H9 (cell line): ENCODE data around the gene HNMT. TPM values are rescaled to one million over a fixed set of nuclear protein-coding genes. Genes with fewer than 3 reads are reported as not detected.

Experiments used
- DNase-seq: peaks from one replicate; pipeline ENCODE4 v3.0.0-alpha.2; 2017
- H2AFZ ChIP-seq: one replicate; pipeline ENCODE4 v1.6.1; 2013; ENCODE audit warnings: mild to moderate bottlenecking, low read length, control low read depth, moderate library complexity
- H2AK5ac ChIP-seq: 2 replicates; pipeline ENCODE4 v1.6.1; 2013; ENCODE audit warnings: low read length, control low read depth, mixed read lengths; ENCODE audit not compliant: insufficient read length
- H2BK120ac ChIP-seq: one replicate; pipeline ENCODE4 v1.6.1; 2013; ENCODE audit warnings: low read depth, mild to moderate bottlenecking, low read length, control low read depth, inconsistent platforms; ENCODE audit not compliant: poor library complexity, severe bottlenecking
- H2BK12ac ChIP-seq: 2 replicates; pipeline ENCODE4 v1.6.1; 2013; ENCODE audit warnings: low read length, control low read depth, mixed read lengths, low read depth; ENCODE audit not compliant: insufficient read length
- H2BK15ac ChIP-seq: 2 replicates; pipeline ENCODE4 v1.6.1; 2013; ENCODE audit warnings: low read depth, low read length, control low read depth
- H2BK20ac ChIP-seq: one replicate; pipeline ENCODE4 v1.6.1; 2013; ENCODE audit warnings: low read depth, mild to moderate bottlenecking, low read length, control low read depth, inconsistent platforms; ENCODE audit not compliant: poor library complexity, severe bottlenecking
- H2BK5ac ChIP-seq: 2 replicates; pipeline ENCODE4 v1.6.1; 2013; ENCODE audit warnings: low read length, control low read depth, mixed read lengths; ENCODE audit not compliant: insufficient read length
- H3K14ac ChIP-seq: 2 replicates; pipeline ENCODE4 v1.6.1; 2013; ENCODE audit warnings: low read length, control low read depth; ENCODE audit not compliant: insufficient read depth
- H3K18ac ChIP-seq: 2 replicates; pipeline ENCODE4 v1.6.1; 2013; ENCODE audit warnings: low read depth, mild to moderate bottlenecking, mixed read lengths, low read length, control low read depth; ENCODE audit not compliant: insufficient read length
- H3K23ac ChIP-seq: 2 replicates; pipeline ENCODE4 v1.6.1; 2013; ENCODE audit warnings: low read length, control low read depth, mixed read lengths, low read depth; ENCODE audit not compliant: insufficient read length
- H3K23me2 ChIP-seq: 2 replicates; pipeline ENCODE4 v1.6.1; 2013; ENCODE audit warnings: low read depth, mild to moderate bottlenecking, mixed read lengths, low read length, control low read depth; ENCODE audit not compliant: insufficient read length, poor library complexity, severe bottlenecking
- H3K27ac ChIP-seq: 2 replicates; pipeline ENCODE4 v1.5.1; 2013; ENCODE audit warnings: low read length, control low read depth, mixed read lengths, low read depth; ENCODE audit not compliant: insufficient read length
- H3K27me3 ChIP-seq: 2 replicates; pipeline ENCODE4 v1.6.1; 2013; ENCODE audit warnings: low read length, control low read depth, inconsistent platforms; ENCODE audit not compliant: insufficient read depth
- H3K4ac ChIP-seq: 2 replicates; pipeline ENCODE4 v1.6.1; 2013; ENCODE audit warnings: low read depth, mild to moderate bottlenecking, control low read depth, inconsistent platforms, low read length, moderate library complexity
- H3K4me1 ChIP-seq: 2 replicates; pipeline ENCODE4 v1.6.1; 2013; ENCODE audit warnings: low read length, control low read depth, inconsistent platforms; ENCODE audit not compliant: insufficient read depth
- H3K4me2 ChIP-seq: 2 replicates; pipeline ENCODE4 v1.6.1; 2013; ENCODE audit warnings: low read length, control low read depth, mixed read lengths; ENCODE audit not compliant: insufficient read length, insufficient read depth
- H3K56ac ChIP-seq: 2 replicates; pipeline ENCODE4 v1.6.1; 2013; ENCODE audit warnings: low read depth, mild to moderate bottlenecking, mixed read lengths, low read length, control low read depth; ENCODE audit not compliant: insufficient read length
- H3K79me1 ChIP-seq: 2 replicates; pipeline ENCODE4 v1.6.1; 2013; ENCODE audit warnings: low read depth, mild to moderate bottlenecking, moderate library complexity, low read length, control low read depth, inconsistent platforms; ENCODE audit not compliant: insufficient read depth, poor library complexity, severe bottlenecking
- H3K79me2 ChIP-seq: 2 replicates; pipeline ENCODE4 v1.6.1; 2013; ENCODE audit warnings: low read length, control low read depth, inconsistent platforms; ENCODE audit not compliant: insufficient read depth
- H3K9ac ChIP-seq: 2 replicates; pipeline ENCODE4 v1.6.1; 2013; ENCODE audit warnings: low read length, control low read depth, mixed read lengths; ENCODE audit not compliant: insufficient read length; ENCODE audit errors: extremely low read depth
- H3K9me3 ChIP-seq: one replicate; pipeline ENCODE4 v1.6.1; 2013; ENCODE audit warnings: low read depth, low read length, inconsistent platforms; ENCODE audit not compliant: control insufficient read depth
- H3T11ph ChIP-seq: one replicate; pipeline ENCODE4 v1.6.1; 2013; ENCODE audit warnings: mild to moderate bottlenecking, low read length, control low read depth, inconsistent platforms
- H4K20me1 ChIP-seq: one replicate; pipeline ENCODE4 v1.6.1; 2013; ENCODE audit not compliant: control insufficient read depth, insufficient read length, insufficient read depth
- H4K5ac ChIP-seq: 2 replicates; pipeline ENCODE4 v1.6.1; 2013; ENCODE audit warnings: low read depth, mild to moderate bottlenecking, mixed read lengths, low read length, control low read depth; ENCODE audit not compliant: insufficient read length
- H4K8ac ChIP-seq: replicated peaks from 2 replicates; pipeline ENCODE4 v1.6.1; 2013; ENCODE audit warnings: low read length, control low read depth, mixed read lengths, low read depth; ENCODE audit not compliant: insufficient read length
- H4K91ac ChIP-seq: 2 replicates; pipeline ENCODE4 v1.6.1; 2013; ENCODE audit warnings: low read depth, mild to moderate bottlenecking, moderate library complexity, mixed read lengths, low read length, control low read depth; ENCODE audit not compliant: insufficient read length
- H3K27ac Mint-ChIP-seq, 3 experiments: 2 replicates in 2 of 3; 3 replicates in 1 of 3; pipeline ENCODE4 v1.8.0; 2020 to 2021; ENCODE audit warnings: mixed read lengths in 3 of 3, mild to moderate bottlenecking in 1 of 3, moderate library complexity in 1 of 3
- H3K27me3 Mint-ChIP-seq: 2 replicates; pipeline ENCODE4 v1.8.0; 2021; ENCODE audit warnings: low read depth, mild to moderate bottlenecking, moderate library complexity, mixed read lengths
- H3K36me3 Mint-ChIP-seq, 3 experiments: 2 replicates in 2 of 3; 3 replicates in 1 of 3; pipeline ENCODE4 v1.8.0; 2020 to 2021; ENCODE audit warnings: low read depth in 3 of 3, mixed read lengths in 3 of 3; ENCODE audit not compliant: insufficient read depth in 1 of 3
- H3K4me1 Mint-ChIP-seq, 2 experiments: 2 replicates each; pipeline ENCODE4 v1.8.0; 2020; ENCODE audit warnings: mixed read lengths in 2 of 2
- H3K4me3 Mint-ChIP-seq, 2 experiments: 2 replicates in 1 of 2; 3 replicates in 1 of 2; pipeline ENCODE4 v1.8.0; 2020 to 2021; ENCODE audit warnings: mild to moderate bottlenecking in 2 of 2, mixed read lengths in 2 of 2, moderate library complexity in 1 of 2
- H3K9me3 Mint-ChIP-seq, 2 experiments: 2 replicates in 1 of 2; 3 replicates in 1 of 2; pipeline ENCODE4 v1.8.0; 2020; ENCODE audit warnings: mild to moderate bottlenecking in 2 of 2, mixed read lengths in 2 of 2, moderate library complexity in 1 of 2
- WGBS: extraction: QIAGEN DNeasy Blood & Tissue Kit; methylation state at CpG from one replicate; pipeline ENCODE4 v1.1.7; 2013; ENCODE audit warnings: missing lambda C conversion rate, low lambda C conversion rate, mixed read lengths; ENCODE audit not compliant: insufficient read length; ENCODE audit errors: extremely low coverage; 5-methylcytosine and 5-hydroxymethylcytosine counted together
- total RNA-seq: library from RNA; stranded (reverse); gene quantifications from 2 replicates; pipeline ENCODE4 v1.2.1, GENCODE V29; 2021
- TF ChIP-seq, protein P1 (sequence below): fragments of 200-600 bp; sonication (generic); conservative IDR thresholded peaks from 3 replicates; pipeline ENCODE4 v1.8.0; 2021; ENCODE audit warnings: antibody characterized with exemption, mild to moderate bottlenecking

HNMT gene
- total RNA-seq, 1 experiment from 2014 or later: 1.3 TPM

DNA sequence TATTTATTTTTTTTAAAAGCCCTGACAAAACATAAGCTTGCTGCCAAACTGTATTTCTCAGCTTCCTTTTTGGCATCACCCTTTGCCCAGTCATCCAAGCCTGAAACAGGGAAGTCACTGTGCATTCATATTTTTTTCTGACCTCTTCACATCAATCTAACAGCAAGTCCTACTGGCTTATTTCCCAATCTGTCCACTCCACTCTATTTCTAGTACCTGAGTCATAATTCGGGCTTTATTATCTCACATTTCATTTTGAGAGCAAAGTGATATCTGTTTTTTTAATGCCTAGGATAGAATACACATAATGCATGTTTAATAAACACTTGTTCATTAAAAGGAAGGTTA is 5.1 kb downstream of the HNMT start:
- Histone ChIP-seq H3K23me2 (no peaks in the 10 kb centered on the region), H2BK5ac (no peak overlapping the region), H3K18ac (no peak overlapping the region), H3K9ac (no peak overlapping the region), H3K4me1 (no peaks in the 10 kb centered on the region), H2BK20ac (no peak overlapping the region), H2AFZ (no peak overlapping the region), H2BK12ac (no peak overlapping the region), H3T11ph (no peak overlapping the region), H3K9me3 (no peaks in the 10 kb centered on the region), H4K91ac (no peak overlapping the region), H3K79me1 (no peaks in the 10 kb centered on the region), H3K14ac (no peak overlapping the region), H3K4ac (no peak overlapping the region), H4K20me1 (no peaks in the 10 kb centered on the region), H3K27me3 (no peaks in the 10 kb centered on the region), H2BK15ac (no peak overlapping the region), H2AK5ac (no peak overlapping the region), H4K5ac (no peak overlapping the region), H4K8ac (no peak overlapping the region), H3K4me2 (no peak overlapping the region), H3K79me2 (no peaks in the 10 kb centered on the region), H3K27ac (no peak overlapping the region), H3K23ac (no peak overlapping the region), H3K56ac (no peak overlapping the region), H2BK120ac (no peak overlapping the region)
- WGBS: no CpG with 5 or more reads among the region's 1 CpG
- TF ChIP-seq, protein P1, sequence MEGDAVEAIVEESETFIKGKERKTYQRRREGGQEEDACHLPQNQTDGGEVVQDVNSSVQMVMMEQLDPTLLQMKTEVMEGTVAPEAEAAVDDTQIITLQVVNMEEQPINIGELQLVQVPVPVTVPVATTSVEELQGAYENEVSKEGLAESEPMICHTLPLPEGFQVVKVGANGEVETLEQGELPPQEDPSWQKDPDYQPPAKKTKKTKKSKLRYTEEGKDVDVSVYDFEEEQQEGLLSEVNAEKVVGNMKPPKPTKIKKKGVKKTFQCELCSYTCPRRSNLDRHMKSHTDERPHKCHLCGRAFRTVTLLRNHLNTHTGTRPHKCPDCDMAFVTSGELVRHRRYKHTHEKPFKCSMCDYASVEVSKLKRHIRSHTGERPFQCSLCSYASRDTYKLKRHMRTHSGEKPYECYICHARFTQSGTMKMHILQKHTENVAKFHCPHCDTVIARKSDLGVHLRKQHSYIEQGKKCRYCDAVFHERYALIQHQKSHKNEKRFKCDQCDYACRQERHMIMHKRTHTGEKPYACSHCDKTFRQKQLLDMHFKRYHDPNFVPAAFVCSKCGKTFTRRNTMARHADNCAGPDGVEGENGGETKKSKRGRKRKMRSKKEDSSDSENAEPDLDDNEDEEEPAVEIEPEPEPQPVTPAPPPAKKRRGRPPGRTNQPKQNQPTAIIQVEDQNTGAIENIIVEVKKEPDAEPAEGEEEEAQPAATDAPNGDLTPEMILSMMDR: no peak
- Mint-ChIP-seq H3K27me3 (no peaks in the 10 kb centered on the region), H3K4me1 (peaks cover 8% of the 10 kb centered on the region in 2 experiments), H3K36me3 (no peaks in the 10 kb centered on the region), H3K4me3 (no peak overlapping the region), H3K9me3 (no peaks in the 10 kb centered on the region), H3K27ac (no peak overlapping the region)
- no peak for DNase-seq
